Spleen (tissue), 11 donors: ENCODE measurements around the gene GADD45GIP1. TPM values are rescaled to one million over a fixed set of nuclear protein-coding genes. Genes with fewer than 3 reads are reported as not detected.
"Not testable (repeated sequence)": the region's sequence is repeated elsewhere in the genome, so short reads cannot be mapped to it uniquely, and the experiment has no call there.

ENCODE experiments used
- DNase-seq: peaks from one replicate; pipeline ENCODE4 v3.0.0-alpha.2; 2020
- H3K27ac ChIP-seq, 8 donors: fragments of 200-600 bp; sonication (generic) in 7 of 8; 1 replicate in 4 of 8; 2 replicates in 4 of 8; pipeline versions ENCODE4 v1.5.0 to v1.8.0; 2016 to 2021; ENCODE audit warnings: inconsistent platforms in 4 of 8, mild to moderate bottlenecking in 4 of 8, moderate library complexity in 1 of 8
- H3K27me3 ChIP-seq, 7 donors: fragments of 200-600 bp; sonication (generic) in 6 of 7; replicated peaks in 1 of 7; 1 replicate in 4 of 7; 2 replicates in 3 of 7; pipeline versions ENCODE4 v1.5.0 to v1.8.0; 2016 to 2021; ENCODE audit warnings: inconsistent platforms in 3 of 7, mild to moderate bottlenecking in 1 of 7
- H3K36me3 ChIP-seq, 6 donors: fragments of 200-600 bp; sonication (generic) in 5 of 6; 1 replicate in 4 of 6; 2 replicates in 2 of 6; pipeline versions ENCODE4 v1.5.0 to v1.8.0; 2016 to 2021; ENCODE audit warnings: inconsistent platforms in 2 of 6
- H3K4me1 ChIP-seq, 6 donors: fragments of 200-600 bp; sonication (generic) in 5 of 6; 1 replicate in 3 of 6; 2 replicates in 3 of 6; pipeline versions ENCODE4 v1.5.0 to v1.8.0; 2016 to 2021; ENCODE audit warnings: inconsistent platforms in 3 of 6
- H3K4me3 ChIP-seq, 8 donors: fragments of 200-600 bp; sonication (generic) in 7 of 8; 1 replicate in 4 of 8; 2 replicates in 4 of 8; pipeline versions ENCODE4 v1.5.0 to v1.8.0; 2016 to 2021; ENCODE audit warnings: inconsistent platforms in 4 of 8, mild to moderate bottlenecking in 4 of 8, moderate library complexity in 2 of 8
- H3K9me3 ChIP-seq, 8 donors: fragments of 200-600 bp; sonication (generic) in 7 of 8; 1 replicate in 4 of 8; 2 replicates in 4 of 8; pipeline versions ENCODE4 v1.5.0 to v1.8.0; 2016 to 2021; ENCODE audit warnings: inconsistent platforms in 4 of 8
- POLR2A ChIP-seq, 3 donors: fragments of 450-650 bp; IDR thresholded peaks; one replicate each; pipeline ENCODE4 v1.5.1; 2017; ENCODE audit warnings: antibody characterized with exemption in 3 of 3, mild to moderate bottlenecking in 1 of 3
- POLR2AphosphoS5 ChIP-seq, 3 donors: sonication (generic); formaldehyde crosslinking; IDR thresholded peaks; one replicate each; pipeline ENCODE4 v1.5.1; 2017; ENCODE audit warnings: antibody characterized with exemption in 3 of 3
- WGBS, 5 donors: extraction: QIAGEN DNeasy Blood & Tissue Kit in 3 of 5; methylation state at CpG; one replicate each; pipeline versions ENCODE4 v1.1.5 to v1.1.7; 2013 to 2018; 5-methylcytosine and 5-hydroxymethylcytosine counted together
- intact Hi-C: fragments of 100-400 bp; cut with DNase I; formaldehyde crosslinking; loops from one replicate; pipeline ENCODE4 v1.15.0; 2023; ENCODE audit warnings: low total_unique reads
- polyA plus RNA-seq, 3 donors: library from polyadenylated mRNA; stranded (reverse); fragments of 200-250 nt; gene quantifications; one replicate each; pipeline ENCODE4 v1.2.1, GENCODE V29; 2013
- total RNA-seq, 7 donors: library from RNA; depleted of rRNA in 3 of 7; stranded (reverse); fragments of >200 nt in 3 of 7; fragmentation: NEBNext Ultra II Directional in 4 of 7; extraction: Animal tissue kit (Norgen Biotek cat#: 25700) in 4 of 7; gene quantifications; one replicate each; pipeline versions ENCODE4 v1.1.0 to v1.2.1, GENCODE V29; 2016 to 2021
- TF ChIP-seq, protein P1 (sequence below), 11 experiments: fragments of 200-600 bp in 7 of 11; fragments of 450-650 bp in 4 of 11; sonication (generic) in 4 of 11; IDR thresholded peaks in 8 of 11; conservative IDR thresholded peaks in 3 of 11; 1 replicate in 7 of 11; 2 replicates in 4 of 11; pipeline versions ENCODE4 v1.4.0 to v1.8.0; 2016 to 2021; ENCODE audit warnings: antibody characterized with exemption in 11 of 11, inconsistent platforms in 4 of 11, mild to moderate bottlenecking in 1 of 11
- donor health status: healthy with polysubstance abuse.
- donor health status: DM: no; HTN: no; CAD: no; lungs with moderate emphysema.
- donor health status: DM: no; HTN: no; CAD: no.
- donor health status: Bipolar disorder and iron deficiency.
- donor health status: healthy.
- donor health status: DM: no; HTN: no; CAD: no.
- donor health status: DM: yes; HTN: yes; CAD: no.

The GADD45GIP1 gene
- total and polyA plus RNA-seq, 10 donors = 12.8 to 47.9 (median 21.8) TPM

DNA sequence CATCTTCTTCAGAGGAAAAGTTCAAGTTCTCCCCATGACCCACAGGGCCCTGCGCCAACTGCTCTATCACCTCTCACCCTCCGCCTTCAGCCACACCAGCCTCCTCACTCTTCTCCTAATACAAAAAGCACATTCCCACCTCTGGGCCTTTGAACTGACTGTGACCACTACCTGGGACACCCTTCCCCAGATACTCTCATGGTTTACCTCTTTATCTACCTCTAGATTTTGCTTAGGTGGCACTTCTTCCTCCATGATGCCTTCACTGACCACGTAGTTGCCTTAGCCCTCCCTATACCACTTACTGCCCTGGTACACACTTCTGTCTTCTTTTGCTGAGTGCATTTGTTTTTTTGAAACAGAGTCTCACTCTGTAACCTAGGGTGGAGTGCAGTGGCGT, 34.1 kb downstream of the GADD45GIP1 start:
- WGBS, 5 donors = 95 to 98% (median 97%) methylated on average over 4 of the region's 4 CpGs
- Histone ChIP-seq H3K4me3 (no peak overlapping the region), H3K27ac (no peak overlapping the region), H3K9me3 (no peaks in the 10 kb centered on the region), H3K4me1 (peaks cover 4 to 17% (median 12%) of the 10 kb centered on the region in 6 donors), H3K36me3 (peaks cover 13 to 65% (median 58%) of the 10 kb centered on the region in 6 donors), H3K27me3 (no peaks in the 10 kb centered on the region)
- intact Hi-C loops = no loop called here
- TF ChIP-seq, protein P1, sequence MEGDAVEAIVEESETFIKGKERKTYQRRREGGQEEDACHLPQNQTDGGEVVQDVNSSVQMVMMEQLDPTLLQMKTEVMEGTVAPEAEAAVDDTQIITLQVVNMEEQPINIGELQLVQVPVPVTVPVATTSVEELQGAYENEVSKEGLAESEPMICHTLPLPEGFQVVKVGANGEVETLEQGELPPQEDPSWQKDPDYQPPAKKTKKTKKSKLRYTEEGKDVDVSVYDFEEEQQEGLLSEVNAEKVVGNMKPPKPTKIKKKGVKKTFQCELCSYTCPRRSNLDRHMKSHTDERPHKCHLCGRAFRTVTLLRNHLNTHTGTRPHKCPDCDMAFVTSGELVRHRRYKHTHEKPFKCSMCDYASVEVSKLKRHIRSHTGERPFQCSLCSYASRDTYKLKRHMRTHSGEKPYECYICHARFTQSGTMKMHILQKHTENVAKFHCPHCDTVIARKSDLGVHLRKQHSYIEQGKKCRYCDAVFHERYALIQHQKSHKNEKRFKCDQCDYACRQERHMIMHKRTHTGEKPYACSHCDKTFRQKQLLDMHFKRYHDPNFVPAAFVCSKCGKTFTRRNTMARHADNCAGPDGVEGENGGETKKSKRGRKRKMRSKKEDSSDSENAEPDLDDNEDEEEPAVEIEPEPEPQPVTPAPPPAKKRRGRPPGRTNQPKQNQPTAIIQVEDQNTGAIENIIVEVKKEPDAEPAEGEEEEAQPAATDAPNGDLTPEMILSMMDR (IDR thresholded peaks at IDR 0.05 in 8 of 11, conservative IDR thresholded peaks at IDR 0.05 in 3 of 11) = no peak
- no peak for TF ChIP-seq POLR2A (IDR thresholded peaks at IDR 0.05)
- TF ChIP-seq POLR2AphosphoS5 (IDR thresholded peaks at IDR 0.05) = no peak
- DNase-seq = no peak

DNA sequence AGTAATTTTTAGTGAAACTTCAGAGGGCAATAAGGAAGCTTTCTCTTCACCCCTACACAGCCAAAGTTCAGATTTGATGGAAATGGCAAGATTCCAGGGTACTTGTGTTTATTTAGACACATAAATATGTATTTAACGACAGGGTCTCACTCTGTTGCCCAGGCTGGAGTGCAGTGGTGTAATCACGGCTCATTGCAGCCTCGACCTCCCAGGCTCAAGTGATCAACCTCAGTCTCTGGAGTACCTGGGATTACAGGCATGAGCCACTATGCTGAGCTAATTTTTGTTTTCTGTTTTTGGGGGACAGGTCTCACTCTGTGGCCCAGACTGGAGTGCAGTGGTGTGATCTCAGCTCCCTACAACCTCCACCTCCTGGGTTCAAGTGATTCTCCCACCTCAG, 36.0 kb downstream of the GADD45GIP1 start:
- no peak for TF ChIP-seq POLR2AphosphoS5 (IDR thresholded peaks at IDR 0.05)
- no peak for TF ChIP-seq POLR2A (IDR thresholded peaks at IDR 0.05)
- TF ChIP-seq, protein P1 (IDR thresholded peaks at IDR 0.05 in 8 of 11, conservative IDR thresholded peaks at IDR 0.05 in 3 of 11) = no peak
- peaks cover 4 to 17% (median 12%) of the 10 kb centered on the region in 6 donors for H3K4me1 ChIP-seq
- H3K9me3 ChIP-seq = no peaks in the 10 kb centered on the region
- H3K27ac ChIP-seq = no peak overlapping the region
- whole genome bisulfite sequencing, 5 donors = 69 to 82% (median 78%) methylated on average over 3 of the region's 3 CpGs
- no peak for DNase-seq
- peaks cover 6 to 46% (median 39%) of the 10 kb centered on the region in 6 donors for H3K36me3 ChIP-seq
- intact Hi-C loops = no loop called here
- H3K4me3 ChIP-seq = no peak overlapping the region
- no peaks in the 10 kb centered on the region for H3K27me3 ChIP-seq

DNA sequence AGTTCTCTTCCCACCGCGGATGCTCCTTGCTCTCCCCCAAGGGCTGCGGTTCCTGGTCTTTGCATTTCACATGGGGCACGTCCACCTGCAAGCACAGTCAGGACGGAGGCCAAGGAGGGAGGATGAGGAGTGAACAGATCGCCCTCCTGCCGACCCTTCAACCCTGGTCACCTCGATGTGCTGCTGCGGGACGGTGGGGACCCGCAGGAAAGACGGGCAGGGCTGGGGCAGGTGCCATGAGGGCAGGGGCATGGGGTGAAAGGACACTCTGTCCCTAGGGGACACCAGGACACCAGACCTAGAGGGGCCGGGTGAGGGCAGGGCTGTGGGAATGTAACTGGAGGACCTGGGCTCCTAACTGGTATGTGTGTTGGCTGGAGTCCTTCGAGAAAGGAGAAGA, 38.8 kb downstream of the GADD45GIP1 start:
- WGBS, 5 donors = 90 to 97% (median 92%) methylated on average over 14 of the region's 14 CpGs
- Histone ChIP-seq H3K4me3 (no peak overlapping the region), H3K9me3 (no peaks in the 10 kb centered on the region), H3K4me1 (peaks cover 11 to 36% (median 28%) of the 10 kb centered on the region in 6 donors), H3K27ac (no peak overlapping the region), H3K27me3 (no peaks in the 10 kb centered on the region), H3K36me3 (peaks cover 0 to 18% (median 12%) of the 10 kb centered on the region in 6 donors)
- DNase-seq = no peak
- TF ChIP-seq, protein P1 (IDR thresholded peaks at IDR 0.05 in 8 of 11, conservative IDR thresholded peaks at IDR 0.05 in 3 of 11) = no peak
- TF ChIP-seq POLR2A (IDR thresholded peaks at IDR 0.05) (no peak), POLR2AphosphoS5 (IDR thresholded peaks at IDR 0.05) (peak in 1 of 3 donors; percentile 48)
- intact Hi-C loops = no loop called here

DNA sequence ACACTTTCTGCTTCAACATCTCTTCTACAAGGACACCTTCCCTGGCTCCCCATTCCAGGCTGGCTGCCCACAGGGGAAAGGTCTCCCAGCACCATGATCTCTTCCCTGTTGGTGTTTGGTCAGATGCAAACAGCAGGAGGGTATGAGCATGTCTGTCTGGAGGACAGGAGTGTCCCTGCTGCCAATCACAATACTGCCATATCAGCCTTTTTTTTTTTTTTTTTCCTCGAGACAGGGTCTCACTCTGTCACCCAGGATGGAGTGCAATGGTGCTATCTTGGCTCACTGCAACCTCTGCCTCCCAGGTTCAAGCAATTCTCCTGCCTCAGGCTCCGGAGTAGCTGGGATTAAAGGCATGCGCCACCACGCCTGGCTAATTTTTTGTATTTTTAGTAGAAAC, 41.2 kb downstream of the GADD45GIP1 start:
- H3K4me3 ChIP-seq, intact Hi-C loops, H3K27ac ChIP-seq, DNase-seq, H3K36me3 ChIP-seq, H3K27me3 ChIP-seq, H3K9me3 ChIP-seq: not testable (repeated sequence)
- peaks cover 11 to 48% (median 36%) of the 10 kb centered on the region in 6 donors for H3K4me1 ChIP-seq
- WGBS, 5 donors = 85 to 92% (median 92%) methylated on average over 4 of the region's 4 CpGs
